GM12878 (cell line): Measurements from ENCODE around the gene RORC. TPM values are rescaled to one million over a fixed set of nuclear protein-coding genes. Genes with fewer than 3 reads are reported as not detected.

Experiments
- ATAC-seq: fragments of 200-7000 bp; cut with Tn5 transposase; 3 replicates; pipeline ENCODE4 v1.9.1; 2020; ENCODE audit warnings: mild to moderate bottlenecking, moderate library complexity
- BruUV-seq: library from RNA; stranded (reverse); fragments of 400-500 nt; replicated peaks from 2 replicates; lab custom pipeline; 2021; lab: Mats Ljungman, UMichigan
- CTCF ChIA-PET: fragments of 300-600 bp; sonication (Branson Sonifier 250); formaldehyde crosslinking; extraction: SDS; loops from one replicate; lab custom pipeline; 2021; ENCODE audit warnings: inconsistent platforms; lab: Yijun Ruan, JAX
- POLR2A ChIA-PET: fragments of 350-600 bp; formaldehyde crosslinking; extraction: SDS; loops from one replicate; lab custom pipeline; 2021; ENCODE audit warnings: inconsistent platforms; lab: Charles Lee
- RAD21 ChIA-PET: fragments of 300-600 bp; sonication (Branson Sonifier 250); formaldehyde crosslinking; loops from one replicate; lab custom pipeline; 2023; ENCODE audit warnings: antibody characterized with exemption; ENCODE audit not compliant: unreplicated experiment; lab: Charles Lee
- SMC1A ChIA-PET: fragments of 300-600 bp; sonication (Branson Sonifier 250); formaldehyde crosslinking; loops from one replicate; lab custom pipeline; 2023; ENCODE audit not compliant: unreplicated experiment, uncharacterized antibody; lab: Charles Lee
- DNase-seq: peaks from one replicate; pipeline ENCODE4 v3.0.0-alpha.2; 2011; ENCODE audit warnings: low read depth, low spot score
- FAIRE-seq: peaks from 3 replicates; lab custom pipeline; 2011; peaks lifted over from hg19 to GRCh38; lab: Jason Lieb, UNC
- H2AFZ ChIP-seq: 2 replicates; pipeline ENCODE4 v1.6.0; 2011; ENCODE audit warnings: low read depth, low read length, control low read depth; ENCODE audit not compliant: control insufficient read depth
- H3K27ac ChIP-seq: 2 replicates; pipeline ENCODE4 v1.5.1; 2011; ENCODE audit warnings: control low read depth; ENCODE audit not compliant: control insufficient read depth, insufficient read depth
- H3K27me3 ChIP-seq, 2 experiments: replicated peaks in 1 of 2; 2 replicates each; pipeline versions ENCODE4 v1.6.0 to v1.6.1; 2011; ENCODE audit warnings: low read length in 1 of 2; ENCODE audit not compliant: control insufficient read depth in 2 of 2, insufficient read depth in 2 of 2
- H3K36me3 ChIP-seq, 2 experiments: 2 replicates each; pipeline ENCODE4 v1.5.1; 2011; ENCODE audit warnings: low read length in 1 of 2; ENCODE audit not compliant: control insufficient read depth in 2 of 2, insufficient read depth in 2 of 2
- H3K4me1 ChIP-seq: 2 replicates; pipeline ENCODE4 v1.6.1; 2011; ENCODE audit warnings: mild to moderate bottlenecking, low read length, moderate library complexity, mixed read lengths; ENCODE audit not compliant: control insufficient read depth, insufficient read depth
- H3K4me2 ChIP-seq: 2 replicates; pipeline ENCODE4 v1.6.0; 2011; ENCODE audit warnings: control low read depth; ENCODE audit not compliant: control insufficient read depth, insufficient read depth
- H3K4me3 ChIP-seq: fragments of 200-600 bp; sonication (generic); 2 replicates; pipeline ENCODE4 v1.5.1; 2016
- H3K79me2 ChIP-seq: 2 replicates; pipeline ENCODE4 v1.6.0; 2011; ENCODE audit warnings: low read length; ENCODE audit not compliant: control insufficient read depth, insufficient read depth
- H3K9ac ChIP-seq: 2 replicates; pipeline ENCODE4 v1.8.0; 2011; ENCODE audit warnings: low read length, control low read depth, mixed read lengths; ENCODE audit not compliant: control insufficient read depth, insufficient read depth
- H3K9me3 ChIP-seq: replicated peaks from 3 replicates; pipeline ENCODE4 v1.5.1; 2011; ENCODE audit warnings: mild to moderate bottlenecking, low read length; ENCODE audit not compliant: control insufficient read depth, insufficient read depth
- H4K20me1 ChIP-seq: 2 replicates; pipeline ENCODE4 v1.6.0; 2011; ENCODE audit not compliant: control insufficient read depth, insufficient read depth
- CHD4 ChIP-seq: fragments of 200-600 bp; sonication (generic); IDR thresholded peaks from 2 replicates; pipeline ENCODE4 v1.6.1; 2016; ENCODE audit warnings: mild to moderate bottlenecking
- FOS ChIP-seq: IDR thresholded peaks from 3 replicates; pipeline ENCODE4 v1.6.1; 2011; ENCODE audit warnings: borderline replicate concordance; ENCODE audit not compliant: insufficient read length; ENCODE audit errors: extremely low read depth
- GATAD2B ChIP-seq: fragments of 450-650 bp; conservative IDR thresholded peaks from 2 replicates; pipeline ENCODE4 v1.6.1; 2017; ENCODE audit warnings: low read depth, mild to moderate bottlenecking, moderate library complexity
- JUND ChIP-seq: IDR thresholded peaks from 2 replicates; pipeline ENCODE4 v1.6.1; 2012; ENCODE audit warnings: low read depth, mild to moderate bottlenecking, low read length, improper control_type of control experiment, moderate library complexity
- PAX5 ChIP-seq: IDR thresholded peaks from 2 replicates; pipeline ENCODE4 v1.6.1; 2011; ENCODE audit warnings: low read depth, low read length, borderline replicate concordance
- POLR2AphosphoS2 ChIP-seq: IDR thresholded peaks from 2 replicates; pipeline ENCODE4 v1.6.1; 2011; ENCODE audit warnings: low read depth, mild to moderate bottlenecking, low read length, improper control_type of control experiment, moderate library complexity
- WGBS: methylation state at CpG from one replicate; pipeline ENCODE4 v1.1.6; 2016; ENCODE audit warnings: low lambda C conversion rate; ENCODE audit not compliant: insufficient replicate concordance, insufficient coverage; ENCODE audit errors: missing lambda C conversion rate; 5-methylcytosine and 5-hydroxymethylcytosine counted together
- in situ Hi-C: fragments of 300-500 bp; cut with MboI; formaldehyde crosslinking; loops from 9 replicates; pipeline ENCODE4 v1.14.3; 2018; ENCODE audit warnings: mixed read lengths
- intact Hi-C: fragments of 100-400 bp; cut with micrococcal nuclease; formaldehyde crosslinking; loops from one replicate; pipeline ENCODE4 v1.14.2; 2022; ENCODE audit not compliant: unreplicated experiment
- polyA plus RNA-seq, 11 experiments: library from polyadenylated mRNA; depleted of rRNA in 4 of 11; unstranded in 6 of 11; stranded (reverse) in 5 of 11; fragments of >200 nt; fragmentation: Nextera tagmentation in 4 of 11; fragmentation: Illumina TruSeq in 1 of 11; extraction: Ambion mirVana in 4 of 11; extraction: Trizol in 1 of 11; gene quantifications; 1 replicate in 1 of 11; 2 replicates in 10 of 11; pipeline versions ENCODE4 v1.2.1 to v1.2.3, GENCODE V29; 2011 to 2016; ENCODE audit warnings: inconsistent platforms in 2 of 11, missing spikeins in 2 of 11, low read depth in 1 of 11
- total RNA-seq, 4 experiments: library from RNA; depleted of rRNA in 3 of 4; stranded (reverse); fragments of >200 nt in 3 of 4; fragmentation: Illumina TruSeq in 1 of 4; extraction: Trizol in 1 of 4; gene quantifications; 2 replicates each; pipeline versions ENCODE4 v1.2.1 to v1.2.3, GENCODE V29; 2013 to 2021
- TF ChIP-seq, protein P1 (sequence below): IDR thresholded peaks from 2 replicates; pipeline ENCODE4 v1.6.1; 2012; ENCODE audit warnings: improper control_type of control experiment, low read depth, low read length; ENCODE audit not compliant: insufficient replicate concordance
- TF ChIP-seq, protein P2 (sequence below): fragments of 450-650 bp; IDR thresholded peaks from 2 replicates; pipeline ENCODE4 v1.6.1; 2017; ENCODE audit warnings: antibody characterized with exemption, mild to moderate bottlenecking, moderate library complexity
- TF ChIP-seq, protein P3 (sequence below): IDR thresholded peaks from 2 replicates; pipeline ENCODE4 v1.6.1; 2012; ENCODE audit warnings: low read length, inconsistent platforms
- TF ChIP-seq, protein P4 (sequence below): fragments of 450-650 bp; conservative IDR thresholded peaks from 2 replicates; pipeline ENCODE4 v1.6.1; 2017; ENCODE audit warnings: mild to moderate bottlenecking, moderate library complexity

RORC gene
- total and polyA plus RNA-seq, 10 of the 15 experiments (the other 5 are each of a cell fraction or from before 2014, with no cell fraction given) = not detected

DNA sequence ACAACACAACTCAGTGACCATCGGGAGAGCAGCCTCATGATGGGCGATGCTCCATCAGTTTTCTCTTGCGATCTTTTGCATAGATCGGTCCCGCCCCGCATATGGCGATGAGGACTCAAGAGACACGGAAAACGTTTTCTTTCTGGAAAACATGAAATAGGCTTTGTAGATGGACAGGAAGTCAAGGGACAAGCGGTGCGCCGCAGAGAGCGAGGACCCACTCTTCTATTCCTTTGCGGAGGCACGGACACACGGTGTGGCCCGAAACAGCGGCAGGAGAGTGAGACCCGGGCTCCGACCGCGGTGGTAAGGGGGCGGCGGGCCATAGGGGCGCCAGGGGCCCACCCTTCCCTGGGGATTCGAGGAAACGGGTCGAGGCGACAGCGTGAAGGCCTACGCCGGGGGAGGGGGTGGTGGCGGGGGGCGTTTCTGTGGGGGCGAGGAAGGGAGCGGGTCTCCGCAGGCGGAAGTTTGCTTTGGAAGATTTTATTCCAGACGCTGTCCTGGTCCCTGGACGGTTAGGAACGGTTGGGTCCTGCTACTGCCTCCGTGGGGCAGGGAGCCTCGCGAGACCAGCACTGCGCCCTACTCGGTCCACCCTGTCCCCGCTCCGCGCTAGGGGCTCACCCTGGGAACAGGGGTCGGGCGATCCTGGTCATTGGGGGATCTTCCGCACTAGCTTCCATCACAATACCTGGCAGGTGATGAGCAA, 40.5 kb downstream of the RORC start:
- ChIA-PET RAD21 (no interaction called here), SMC1A (no interaction called here), POLR2A (no interaction called here), CTCF (interaction anchor here (0.7 kb wide), 1 partner anchor 71 kb away, joined by 4 read pairs; no protein-coding TSS in a partner anchor)
- Histone ChIP-seq H4K20me1 (no peaks in the 10 kb centered on the region), H2AFZ (peak overlapping the region; percentile 100), H3K4me1 (peaks cover 5% of the 10 kb centered on the region), H3K9ac (peak overlapping the region; percentile 68), H3K9me3 (no peaks in the 10 kb centered on the region), H3K79me2 (no peaks in the 10 kb centered on the region; the same call in 1 of the 2 replicates), H3K4me2 (peak overlapping the region; percentile 99), H3K27me3 (no peaks in the 10 kb centered on the region), H3K4me3 (peak overlapping the region; percentile 82), H3K36me3 (no peaks in the 10 kb centered on the region), H3K27ac (no peak overlapping the region)
- FAIRE-seq (no peak), DNase-seq (no peak), ATAC-seq (peak; percentile 10)
- in situ Hi-C loops = no loop called here
- TSS peak; percentile 90 for BruUV-seq
- intact Hi-C loops = no loop called here
- 1% methylated on average over 38 of the region's 52 CpGs for WGBS
- TF ChIP-seq FOS = no peak
- TF ChIP-seq, protein P1, sequence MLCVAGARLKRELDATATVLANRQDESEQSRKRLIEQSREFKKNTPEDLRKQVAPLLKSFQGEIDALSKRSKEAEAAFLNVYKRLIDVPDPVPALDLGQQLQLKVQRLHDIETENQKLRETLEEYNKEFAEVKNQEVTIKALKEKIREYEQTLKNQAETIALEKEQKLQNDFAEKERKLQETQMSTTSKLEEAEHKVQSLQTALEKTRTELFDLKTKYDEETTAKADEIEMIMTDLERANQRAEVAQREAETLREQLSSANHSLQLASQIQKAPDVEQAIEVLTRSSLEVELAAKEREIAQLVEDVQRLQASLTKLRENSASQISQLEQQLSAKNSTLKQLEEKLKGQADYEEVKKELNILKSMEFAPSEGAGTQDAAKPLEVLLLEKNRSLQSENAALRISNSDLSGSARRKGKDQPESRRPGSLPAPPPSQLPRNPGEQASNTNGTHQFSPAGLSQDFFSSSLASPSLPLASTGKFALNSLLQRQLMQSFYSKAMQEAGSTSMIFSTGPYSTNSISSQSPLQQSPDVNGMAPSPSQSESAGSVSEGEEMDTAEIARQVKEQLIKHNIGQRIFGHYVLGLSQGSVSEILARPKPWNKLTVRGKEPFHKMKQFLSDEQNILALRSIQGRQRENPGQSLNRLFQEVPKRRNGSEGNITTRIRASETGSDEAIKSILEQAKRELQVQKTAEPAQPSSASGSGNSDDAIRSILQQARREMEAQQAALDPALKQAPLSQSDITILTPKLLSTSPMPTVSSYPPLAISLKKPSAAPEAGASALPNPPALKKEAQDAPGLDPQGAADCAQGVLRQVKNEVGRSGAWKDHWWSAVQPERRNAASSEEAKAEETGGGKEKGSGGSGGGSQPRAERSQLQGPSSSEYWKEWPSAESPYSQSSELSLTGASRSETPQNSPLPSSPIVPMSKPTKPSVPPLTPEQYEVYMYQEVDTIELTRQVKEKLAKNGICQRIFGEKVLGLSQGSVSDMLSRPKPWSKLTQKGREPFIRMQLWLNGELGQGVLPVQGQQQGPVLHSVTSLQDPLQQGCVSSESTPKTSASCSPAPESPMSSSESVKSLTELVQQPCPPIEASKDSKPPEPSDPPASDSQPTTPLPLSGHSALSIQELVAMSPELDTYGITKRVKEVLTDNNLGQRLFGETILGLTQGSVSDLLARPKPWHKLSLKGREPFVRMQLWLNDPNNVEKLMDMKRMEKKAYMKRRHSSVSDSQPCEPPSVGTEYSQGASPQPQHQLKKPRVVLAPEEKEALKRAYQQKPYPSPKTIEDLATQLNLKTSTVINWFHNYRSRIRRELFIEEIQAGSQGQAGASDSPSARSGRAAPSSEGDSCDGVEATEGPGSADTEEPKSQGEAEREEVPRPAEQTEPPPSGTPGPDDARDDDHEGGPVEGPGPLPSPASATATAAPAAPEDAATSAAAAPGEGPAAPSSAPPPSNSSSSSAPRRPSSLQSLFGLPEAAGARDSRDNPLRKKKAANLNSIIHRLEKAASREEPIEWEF = no peak
- TF ChIP-seq CHD4 = no peak
- TF ChIP-seq, protein P2, sequence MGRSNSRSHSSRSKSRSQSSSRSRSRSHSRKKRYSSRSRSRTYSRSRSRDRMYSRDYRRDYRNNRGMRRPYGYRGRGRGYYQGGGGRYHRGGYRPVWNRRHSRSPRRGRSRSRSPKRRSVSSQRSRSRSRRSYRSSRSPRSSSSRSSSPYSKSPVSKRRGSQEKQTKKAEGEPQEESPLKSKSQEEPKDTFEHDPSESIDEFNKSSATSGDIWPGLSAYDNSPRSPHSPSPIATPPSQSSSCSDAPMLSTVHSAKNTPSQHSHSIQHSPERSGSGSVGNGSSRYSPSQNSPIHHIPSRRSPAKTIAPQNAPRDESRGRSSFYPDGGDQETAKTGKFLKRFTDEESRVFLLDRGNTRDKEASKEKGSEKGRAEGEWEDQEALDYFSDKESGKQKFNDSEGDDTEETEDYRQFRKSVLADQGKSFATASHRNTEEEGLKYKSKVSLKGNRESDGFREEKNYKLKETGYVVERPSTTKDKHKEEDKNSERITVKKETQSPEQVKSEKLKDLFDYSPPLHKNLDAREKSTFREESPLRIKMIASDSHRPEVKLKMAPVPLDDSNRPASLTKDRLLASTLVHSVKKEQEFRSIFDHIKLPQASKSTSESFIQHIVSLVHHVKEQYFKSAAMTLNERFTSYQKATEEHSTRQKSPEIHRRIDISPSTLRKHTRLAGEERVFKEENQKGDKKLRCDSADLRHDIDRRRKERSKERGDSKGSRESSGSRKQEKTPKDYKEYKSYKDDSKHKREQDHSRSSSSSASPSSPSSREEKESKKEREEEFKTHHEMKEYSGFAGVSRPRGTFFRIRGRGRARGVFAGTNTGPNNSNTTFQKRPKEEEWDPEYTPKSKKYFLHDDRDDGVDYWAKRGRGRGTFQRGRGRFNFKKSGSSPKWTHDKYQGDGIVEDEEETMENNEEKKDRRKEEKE = no peak
- no peak for TF ChIP-seq GATAD2B
- no peak for TF ChIP-seq JUND
- TF ChIP-seq, protein P3, sequence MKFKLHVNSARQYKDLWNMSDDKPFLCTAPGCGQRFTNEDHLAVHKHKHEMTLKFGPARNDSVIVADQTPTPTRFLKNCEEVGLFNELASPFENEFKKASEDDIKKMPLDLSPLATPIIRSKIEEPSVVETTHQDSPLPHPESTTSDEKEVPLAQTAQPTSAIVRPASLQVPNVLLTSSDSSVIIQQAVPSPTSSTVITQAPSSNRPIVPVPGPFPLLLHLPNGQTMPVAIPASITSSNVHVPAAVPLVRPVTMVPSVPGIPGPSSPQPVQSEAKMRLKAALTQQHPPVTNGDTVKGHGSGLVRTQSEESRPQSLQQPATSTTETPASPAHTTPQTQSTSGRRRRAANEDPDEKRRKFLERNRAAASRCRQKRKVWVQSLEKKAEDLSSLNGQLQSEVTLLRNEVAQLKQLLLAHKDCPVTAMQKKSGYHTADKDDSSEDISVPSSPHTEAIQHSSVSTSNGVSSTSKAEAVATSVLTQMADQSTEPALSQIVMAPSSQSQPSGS = no peak
- no peak for TF ChIP-seq PAX5
- TF ChIP-seq, protein P4, sequence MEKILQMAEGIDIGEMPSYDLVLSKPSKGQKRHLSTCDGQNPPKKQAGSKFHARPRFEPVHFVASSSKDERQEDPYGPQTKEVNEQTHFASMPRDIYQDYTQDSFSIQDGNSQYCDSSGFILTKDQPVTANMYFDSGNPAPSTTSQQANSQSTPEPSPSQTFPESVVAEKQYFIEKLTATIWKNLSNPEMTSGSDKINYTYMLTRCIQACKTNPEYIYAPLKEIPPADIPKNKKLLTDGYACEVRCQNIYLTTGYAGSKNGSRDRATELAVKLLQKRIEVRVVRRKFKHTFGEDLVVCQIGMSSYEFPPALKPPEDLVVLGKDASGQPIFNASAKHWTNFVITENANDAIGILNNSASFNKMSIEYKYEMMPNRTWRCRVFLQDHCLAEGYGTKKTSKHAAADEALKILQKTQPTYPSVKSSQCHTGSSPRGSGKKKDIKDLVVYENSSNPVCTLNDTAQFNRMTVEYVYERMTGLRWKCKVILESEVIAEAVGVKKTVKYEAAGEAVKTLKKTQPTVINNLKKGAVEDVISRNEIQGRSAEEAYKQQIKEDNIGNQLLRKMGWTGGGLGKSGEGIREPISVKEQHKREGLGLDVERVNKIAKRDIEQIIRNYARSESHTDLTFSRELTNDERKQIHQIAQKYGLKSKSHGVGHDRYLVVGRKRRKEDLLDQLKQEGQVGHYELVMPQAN = peak; percentile 23; the same call in 1 of the 2 replicates
- TF ChIP-seq POLR2AphosphoS2 = no peak
